ENCODE results near the gene OR7G2.
"Not testable (repeated sequence)": the region's sequence is repeated elsewhere in the genome, so short reads cannot be mapped to it uniquely, and the experiment has no call there.

OR7G2 gene

GRCh38 chr19:9071720-9072119, 35.6 kb downstream of the OR7G2 start:
- DNase-seq, result not testable (repeated sequence)

DNA sequence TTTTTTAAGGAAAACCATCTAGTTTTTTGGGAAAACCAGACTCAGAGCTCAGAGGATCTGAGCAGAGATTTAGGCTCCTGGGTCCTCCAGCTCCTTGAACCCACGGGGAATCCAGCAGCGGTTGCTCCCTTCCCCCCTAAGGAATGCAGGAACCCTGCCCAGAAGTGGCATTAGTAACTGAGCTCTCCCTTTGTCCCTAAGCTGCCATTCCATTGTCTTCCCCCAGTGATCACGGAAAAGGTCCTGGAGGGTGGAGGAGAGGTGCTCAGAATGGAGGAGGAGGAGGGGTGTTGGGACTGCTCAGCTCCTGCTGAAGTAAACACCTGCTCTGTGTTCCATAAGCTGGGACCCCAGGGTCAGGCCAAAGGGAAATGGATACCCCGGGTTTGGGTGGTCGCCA, 37.2 kb downstream of the OR7G2 start:
- DNase-seq, result no peak

DNA sequence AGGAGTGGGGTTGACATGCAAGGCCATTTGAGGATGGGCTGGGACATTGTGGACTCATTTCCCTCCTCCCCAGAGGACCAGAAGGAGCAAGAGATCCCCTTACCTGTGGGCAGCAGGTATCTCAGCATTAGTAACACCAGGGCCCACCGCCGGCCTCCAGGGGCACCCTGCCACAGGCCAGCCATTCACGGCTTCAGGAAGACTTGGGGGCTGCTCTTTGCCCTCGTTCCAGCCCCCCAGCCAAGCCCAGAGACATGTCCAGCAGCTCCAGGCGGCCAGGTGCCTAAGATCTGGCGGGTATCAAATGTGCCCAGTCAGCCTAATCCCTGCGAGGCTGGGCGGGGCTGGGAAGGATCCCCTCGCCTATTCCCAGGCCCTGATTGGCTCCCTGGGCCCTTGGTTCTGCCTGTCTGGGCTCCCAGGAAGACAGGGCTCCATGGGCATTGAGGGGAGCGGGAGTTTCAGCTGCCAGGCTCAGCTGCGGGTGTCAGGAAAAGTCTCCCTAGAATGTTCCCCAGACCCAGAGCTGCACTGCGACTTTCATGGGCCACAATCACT, 41.7 kb downstream of the OR7G2 start:
- no peak for DNase-seq

DNA sequence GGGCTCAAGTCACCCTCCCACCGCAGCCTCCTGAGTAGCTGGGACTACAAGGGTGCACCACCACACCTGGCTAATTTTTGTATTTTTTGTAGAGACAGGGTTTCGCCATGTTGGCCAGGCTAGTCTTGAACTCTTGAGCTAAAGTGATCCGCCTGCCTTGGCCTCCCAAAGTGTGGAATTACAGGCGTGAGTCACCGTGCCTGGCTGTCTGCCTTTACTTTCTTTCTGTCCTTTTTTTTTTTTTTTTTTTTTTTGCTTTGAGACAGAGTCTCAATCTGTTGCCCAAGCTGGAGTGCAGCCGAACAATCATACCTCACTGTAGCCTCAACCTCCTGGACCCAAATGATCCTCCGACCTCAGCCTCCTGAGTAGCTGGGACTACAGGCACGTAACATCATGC, 45.4 kb downstream of the OR7G2 start:
- no peak for DNase-seq

DNA sequence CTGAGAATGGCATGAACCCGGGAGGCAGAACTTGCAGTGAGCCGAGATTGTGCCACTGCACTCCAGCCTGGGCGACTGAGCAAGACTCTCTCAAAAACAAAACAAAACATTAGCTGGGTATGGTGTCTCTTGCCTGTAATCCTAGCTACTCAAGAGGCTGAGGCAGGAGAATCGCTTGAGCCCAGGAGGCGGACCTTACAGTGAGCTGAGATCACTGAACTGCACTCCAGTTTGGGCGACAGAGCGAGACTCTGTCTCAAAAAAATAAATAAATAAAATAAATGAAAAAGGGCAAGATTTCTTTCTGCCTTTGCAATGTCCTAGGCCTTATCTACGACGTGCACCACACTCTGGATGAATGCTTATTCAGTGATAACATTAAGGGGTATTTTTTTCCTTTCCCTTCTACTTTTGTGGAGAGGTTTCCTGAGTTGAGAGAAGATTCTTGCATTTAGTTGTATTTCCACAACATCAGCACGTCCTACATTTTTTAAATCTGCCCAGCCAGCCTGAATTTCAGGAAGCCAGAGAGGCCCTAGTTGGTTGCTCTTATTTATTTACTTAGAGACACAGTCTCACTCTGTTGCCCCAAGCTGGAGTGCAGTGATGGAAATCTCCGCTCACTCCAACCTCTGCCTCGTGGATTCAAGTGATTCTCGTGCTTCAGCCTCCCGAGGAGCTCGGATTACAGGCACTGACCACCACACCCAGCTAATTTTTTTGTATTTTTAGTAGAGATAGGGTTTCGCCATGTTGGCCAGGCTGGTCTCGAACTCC, 46.5 kb downstream of the OR7G2 start:
- DNase-seq, result no peak

- DNase-seq, result no peak
Measured at GRCh38 chr19:9058905-9059667, 48.2 kb downstream of the OR7G2 start.

- no peak for DNase-seq
Measured at GRCh38 chr19:9057505-9058258, 49.6 kb downstream of the OR7G2 start.

- DNase-seq, result not testable (repeated sequence)
Measured at GRCh38 chr19:9056131-9056530, 51.1 kb downstream of the OR7G2 start.

DNA sequence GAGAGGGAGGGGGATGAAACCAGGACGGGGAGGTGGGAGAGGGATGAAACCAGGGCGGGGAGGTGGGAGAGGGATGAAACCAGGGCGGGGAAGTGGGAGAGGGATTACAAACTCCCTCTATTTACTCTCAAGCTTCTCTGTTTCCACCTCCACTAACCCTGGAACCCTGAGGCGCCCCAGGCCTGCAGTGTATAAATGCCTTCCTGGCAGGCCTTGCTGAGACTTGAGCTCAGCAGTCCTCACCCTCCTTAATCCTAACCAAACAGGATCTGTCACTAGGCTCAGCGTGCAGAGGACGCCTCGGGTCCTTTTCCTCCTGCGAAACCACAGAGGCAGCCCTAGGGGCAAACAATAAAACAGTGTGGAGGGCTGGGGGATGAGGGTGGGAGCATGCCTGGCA, 52.5 kb downstream of the OR7G2 start:
- no peak for DNase-seq

- DNase-seq, result no peak
Measured at GRCh38 chr19:9054207-9054606, 53.1 kb downstream of the OR7G2 start.

DNA sequence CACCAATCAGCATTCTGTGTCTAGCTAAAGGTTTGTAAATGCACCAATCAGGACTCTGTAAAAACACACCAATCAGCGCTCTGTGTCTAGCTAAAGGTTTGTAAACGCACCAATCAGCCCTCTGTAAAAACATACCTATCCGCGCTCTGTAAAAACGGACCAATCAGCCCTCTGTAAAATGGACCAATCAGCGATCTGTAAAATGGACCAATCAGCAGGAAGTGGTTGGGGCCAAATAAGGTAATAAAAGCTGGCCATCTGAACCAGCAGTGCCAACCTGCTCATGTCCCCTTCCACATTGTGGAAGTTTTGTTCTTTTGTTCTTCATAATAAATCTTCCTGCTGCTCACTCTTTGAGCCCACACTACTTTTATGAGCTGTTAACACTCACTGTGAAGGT, 53.6 kb downstream of the OR7G2 start:
- DNase-seq, result not testable (repeated sequence)

DNA sequence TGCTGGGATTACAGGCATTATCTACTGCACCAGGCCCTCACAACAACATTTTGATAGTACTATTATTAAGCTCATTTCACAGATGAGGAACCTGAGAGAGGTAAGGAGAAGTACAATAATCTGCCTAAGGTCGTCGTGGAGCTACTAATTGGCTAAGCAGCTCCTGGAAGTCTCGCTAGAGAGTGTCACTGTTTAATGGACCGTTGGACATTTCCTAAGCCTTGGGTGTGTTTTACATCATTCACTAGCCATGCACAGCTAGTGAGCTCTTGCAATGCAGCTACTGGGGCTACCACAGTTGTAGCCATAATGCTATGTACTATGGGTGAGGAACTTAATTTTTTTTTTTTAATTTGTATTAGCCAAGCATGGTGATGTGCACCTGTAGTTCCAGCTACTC, 54.4 kb downstream of the OR7G2 start:
- no peak for DNase-seq
